Smooth muscle cell (in vitro differentiated cells): ENCODE data around the gene UVRAG. TPM values are rescaled to one million over a fixed set of nuclear protein-coding genes. Genes with fewer than 3 reads are reported as not detected.

ENCODE experiments used
- DNase-seq: peaks from one replicate; lab custom pipeline; 2025; ENCODE audit not compliant: unreplicated experiment; lab: John Stamatoyannopoulos, UW
- H2AFZ ChIP-seq: fragments of 200-600 bp; sonication (generic); 2 replicates; pipeline ENCODE4 v1.6.0; 2016; ENCODE audit warnings: antibody characterized with exemption, low read depth, mild to moderate bottlenecking
- H3F3A ChIP-seq: fragments of 200-600 bp; sonication (generic); 2 replicates; pipeline ENCODE4 v1.6.0; 2017; ENCODE audit warnings: antibody characterized with exemption, low read depth
- H3K27ac ChIP-seq: fragments of 200-600 bp; sonication (generic); 2 replicates; pipeline ENCODE4 v1.5.1; 2016; ENCODE audit warnings: low read depth, mild to moderate bottlenecking
- H3K27me3 ChIP-seq: fragments of 200-600 bp; sonication (generic); 2 replicates; pipeline ENCODE4 v1.6.1; 2016; ENCODE audit warnings: low read depth, mild to moderate bottlenecking
- H3K36me3 ChIP-seq: fragments of 200-600 bp; sonication (generic); 2 replicates; pipeline ENCODE4 v1.5.1; 2016; ENCODE audit warnings: low read depth
- H3K4me1 ChIP-seq: fragments of 200-600 bp; sonication (generic); 2 replicates; pipeline ENCODE4 v1.5.1; 2016; ENCODE audit warnings: low read depth
- H3K4me2 ChIP-seq: fragments of 200-600 bp; sonication (generic); 2 replicates; pipeline ENCODE4 v1.6.0; 2016; ENCODE audit warnings: mild to moderate bottlenecking
- H3K4me3 ChIP-seq: fragments of 200-600 bp; sonication (generic); 2 replicates; pipeline ENCODE4 v1.5.1; 2016; ENCODE audit warnings: mild to moderate bottlenecking
- H3K79me2 ChIP-seq: fragments of 200-600 bp; sonication (generic); 2 replicates; pipeline ENCODE4 v1.6.0; 2016; ENCODE audit warnings: low read depth, mild to moderate bottlenecking
- H3K9ac ChIP-seq: fragments of 200-600 bp; sonication (generic); 2 replicates; pipeline ENCODE4 v1.6.0; 2016; ENCODE audit warnings: low read depth
- H3K9me3 ChIP-seq: fragments of 200-600 bp; sonication (generic); replicated peaks from 2 replicates; pipeline ENCODE4 v1.5.1; 2016; ENCODE audit warnings: low read depth
- H4K20me1 ChIP-seq: fragments of 200-600 bp; sonication (generic); 2 replicates; pipeline ENCODE4 v1.6.0; 2016; ENCODE audit warnings: low read depth
- WGBS: methylation state at CpG from one replicate; pipeline ENCODE4 v1.1.7; 2016; ENCODE audit warnings: low lambda C conversion rate; 5-methylcytosine and 5-hydroxymethylcytosine counted together
- polyA plus RNA-seq: library from polyadenylated mRNA; unstranded; fragments of >200 nt; fragmentation: Nextera tagmentation; extraction: Ambion mirVana; gene quantifications from 2 replicates; pipeline ENCODE4 v1.2.1, GENCODE V29; 2016
- total RNA-seq: library from RNA; depleted of rRNA; stranded (reverse); fragments of >200 nt; gene quantifications from 2 replicates; pipeline ENCODE4 v1.2.3, GENCODE V29; 2014
- TF ChIP-seq, protein P1 (sequence below): fragments of 200-600 bp; sonication (generic); IDR thresholded peaks from 2 replicates; pipeline ENCODE4 v1.5.1; 2017; ENCODE audit warnings: borderline replicate concordance, mild to moderate bottlenecking, antibody characterized with exemption; ENCODE audit not compliant: insufficient read depth, poor library complexity, severe bottlenecking

Gene UVRAG
- total and polyA plus RNA-seq, 2 experiments from 2014 or later, result 12.9 to 20.2 TPM

DNA sequence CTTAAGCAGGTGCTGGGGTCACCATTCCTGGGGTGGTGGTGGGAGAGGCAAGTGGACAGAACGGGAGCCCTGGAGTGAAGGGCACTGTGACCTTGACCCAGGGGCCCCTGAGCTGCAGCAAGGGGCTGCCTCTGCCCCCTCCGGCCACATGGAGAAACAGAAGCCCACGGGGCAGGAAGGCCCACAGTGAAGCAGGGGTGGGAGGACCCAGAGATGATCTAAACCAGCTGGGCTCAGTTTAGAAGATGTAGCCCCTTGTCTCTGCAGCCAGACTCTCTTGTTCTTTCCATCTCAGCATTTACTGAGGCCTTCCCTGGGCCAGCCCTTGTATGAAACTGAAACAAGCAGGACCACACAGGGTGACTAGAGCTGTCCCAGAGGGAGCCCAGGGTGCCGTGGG lies 360.8 kb downstream of the UVRAG start:
- Histone ChIP-seq H3K27me3 (no peaks in the 10 kb centered on the region), H3K9me3 (no peaks in the 10 kb centered on the region), H3K4me2 (no peak overlapping the region), H3K79me2 (no peaks in the 10 kb centered on the region), H3K4me1 (no peaks in the 10 kb centered on the region), H3K27ac (no peak overlapping the region), H3K4me3 (no peak overlapping the region), H3F3A (no peaks in the 10 kb centered on the region), H3K9ac (no peak overlapping the region), H2AFZ (no peak overlapping the region), H3K36me3 (no peaks in the 10 kb centered on the region), H4K20me1 (no peaks in the 10 kb centered on the region)
- TF ChIP-seq, protein P1, sequence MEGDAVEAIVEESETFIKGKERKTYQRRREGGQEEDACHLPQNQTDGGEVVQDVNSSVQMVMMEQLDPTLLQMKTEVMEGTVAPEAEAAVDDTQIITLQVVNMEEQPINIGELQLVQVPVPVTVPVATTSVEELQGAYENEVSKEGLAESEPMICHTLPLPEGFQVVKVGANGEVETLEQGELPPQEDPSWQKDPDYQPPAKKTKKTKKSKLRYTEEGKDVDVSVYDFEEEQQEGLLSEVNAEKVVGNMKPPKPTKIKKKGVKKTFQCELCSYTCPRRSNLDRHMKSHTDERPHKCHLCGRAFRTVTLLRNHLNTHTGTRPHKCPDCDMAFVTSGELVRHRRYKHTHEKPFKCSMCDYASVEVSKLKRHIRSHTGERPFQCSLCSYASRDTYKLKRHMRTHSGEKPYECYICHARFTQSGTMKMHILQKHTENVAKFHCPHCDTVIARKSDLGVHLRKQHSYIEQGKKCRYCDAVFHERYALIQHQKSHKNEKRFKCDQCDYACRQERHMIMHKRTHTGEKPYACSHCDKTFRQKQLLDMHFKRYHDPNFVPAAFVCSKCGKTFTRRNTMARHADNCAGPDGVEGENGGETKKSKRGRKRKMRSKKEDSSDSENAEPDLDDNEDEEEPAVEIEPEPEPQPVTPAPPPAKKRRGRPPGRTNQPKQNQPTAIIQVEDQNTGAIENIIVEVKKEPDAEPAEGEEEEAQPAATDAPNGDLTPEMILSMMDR, result no peak
- no peak for DNase-seq
- 58% methylated on average over 4 of the region's 4 CpGs for WGBS

DNA sequence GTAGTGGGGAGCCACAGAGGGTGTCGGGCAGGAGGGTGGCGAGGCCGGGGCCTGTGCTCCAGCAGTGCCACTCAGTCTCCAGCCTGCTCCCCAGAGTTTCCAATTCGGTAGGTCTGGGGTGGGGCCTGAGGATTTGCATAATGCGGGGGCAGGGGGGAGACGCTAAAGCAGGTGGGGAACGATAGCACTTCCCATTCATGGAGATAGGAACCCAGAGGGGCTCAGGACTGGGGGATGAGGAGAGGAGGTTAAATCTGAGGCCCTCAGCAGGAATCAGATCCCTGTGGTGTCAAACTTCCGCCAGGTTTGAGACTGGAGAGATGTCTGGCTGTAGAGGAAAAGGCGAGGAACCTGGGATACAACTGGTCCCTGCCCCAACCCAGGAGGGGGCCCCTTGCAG lies 361.5 kb downstream of the UVRAG start:
- TF ChIP-seq, protein P1, result no peak
- Histone ChIP-seq H3K4me2 (no peak overlapping the region), H3K36me3 (no peaks in the 10 kb centered on the region), H3K4me3 (no peak overlapping the region), H3K27ac (no peak overlapping the region), H3K79me2 (no peaks in the 10 kb centered on the region), H4K20me1 (no peaks in the 10 kb centered on the region), H3F3A (no peaks in the 10 kb centered on the region), H3K9ac (no peak overlapping the region), H2AFZ (no peak overlapping the region), H3K9me3 (no peaks in the 10 kb centered on the region), H3K4me1 (no peaks in the 10 kb centered on the region), H3K27me3 (no peaks in the 10 kb centered on the region)
- no peak for DNase-seq
- WGBS, result 94% methylated on average over 5 of the region's 9 CpGs

DNA sequence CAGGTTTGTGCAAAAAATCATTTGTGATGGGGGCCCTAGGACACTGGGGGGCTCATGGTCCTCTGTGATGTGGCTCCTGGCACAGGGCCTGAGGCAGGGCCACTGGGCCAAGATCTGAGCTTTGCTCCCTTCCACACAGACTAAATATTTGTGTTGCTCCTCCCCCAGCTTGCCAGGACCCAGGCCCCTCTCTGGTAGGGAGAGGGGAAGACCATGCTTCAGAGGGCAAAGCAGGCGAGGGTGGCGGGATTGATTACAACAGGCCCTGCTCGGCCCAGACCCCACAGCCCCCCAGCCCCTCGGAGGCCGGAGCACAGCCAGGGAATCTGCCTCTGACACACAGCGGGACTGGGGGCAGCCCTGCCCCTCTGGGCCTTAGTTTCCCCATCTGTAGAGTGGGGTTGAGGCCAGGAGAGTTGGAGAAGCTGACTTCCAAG lies 362.3 kb downstream of the UVRAG start:
- no peaks in the 10 kb centered on the region for H3K36me3 ChIP-seq
- DNase-seq, result no peak
- no peak overlapping the region for H3K4me3 ChIP-seq
- no peak overlapping the region for H2AFZ ChIP-seq
- no peaks in the 10 kb centered on the region for H4K20me1 ChIP-seq
- TF ChIP-seq, protein P1, result no peak
- H3K79me2 ChIP-seq, result no peaks in the 10 kb centered on the region
- H3K9me3 ChIP-seq, result no peaks in the 10 kb centered on the region
- no peaks in the 10 kb centered on the region for H3F3A ChIP-seq
- no peaks in the 10 kb centered on the region for H3K4me1 ChIP-seq
- H3K4me2 ChIP-seq, result no peak overlapping the region
- no peak overlapping the region for H3K9ac ChIP-seq
- WGBS, result 99% methylated on average over 6 of the region's 6 CpGs
- H3K27me3 ChIP-seq, result no peaks in the 10 kb centered on the region
- no peak overlapping the region for H3K27ac ChIP-seq

DNA sequence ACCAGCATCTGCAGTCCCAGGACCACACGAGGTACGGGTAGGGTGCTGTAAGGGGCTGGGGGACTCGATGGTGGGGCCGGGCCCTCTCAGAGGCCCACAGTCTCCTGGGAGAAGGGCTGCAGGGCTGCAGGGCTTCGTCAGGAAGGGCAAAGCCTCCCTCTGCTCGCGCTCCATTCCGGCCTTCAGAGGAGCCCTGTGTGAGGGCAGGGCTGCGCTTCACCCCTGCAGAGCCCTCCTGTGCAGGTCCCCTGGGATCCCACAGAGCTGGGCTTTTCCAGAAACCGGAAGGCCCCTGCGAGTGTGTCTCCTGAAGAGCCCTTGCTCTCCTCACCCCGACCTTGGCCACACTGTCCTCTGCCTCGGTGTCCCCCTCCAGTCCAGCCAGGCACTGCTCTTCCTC lies 364.1 kb downstream of the UVRAG start:
- no peaks in the 10 kb centered on the region for H3K36me3 ChIP-seq
- WGBS, result 97% methylated on average over 11 of the region's 13 CpGs
- no peaks in the 10 kb centered on the region for H3K79me2 ChIP-seq
- H3K4me3 ChIP-seq, result no peak overlapping the region
- no peak for DNase-seq
- H3F3A ChIP-seq, result no peaks in the 10 kb centered on the region
- no peaks in the 10 kb centered on the region for H4K20me1 ChIP-seq
- no peaks in the 10 kb centered on the region for H3K27me3 ChIP-seq
- H3K4me2 ChIP-seq, result no peak overlapping the region
- H3K4me1 ChIP-seq, result no peaks in the 10 kb centered on the region
- TF ChIP-seq, protein P1, result no peak
- H3K27ac ChIP-seq, result no peak overlapping the region
- no peak overlapping the region for H3K9ac ChIP-seq
- no peak overlapping the region for H2AFZ ChIP-seq
- H3K9me3 ChIP-seq, result no peaks in the 10 kb centered on the region
